Testis (tissue), 2 donors: ENCODE data around the gene FASN.

ENCODE experiments used
- POLR2A ChIP-seq: fragments of 450-650 bp; IDR thresholded peaks from one replicate; pipeline ENCODE4 v1.6.1; 2017; ENCODE audit warnings: antibody characterized with exemption, mild to moderate bottlenecking, moderate library complexity
- TF ChIP-seq, protein P1 (sequence below), 3 experiments: fragments of 450-650 bp in 2 of 3; fragments of 200-600 bp in 1 of 3; sonication (generic) in 1 of 3; IDR thresholded peaks; one replicate each; pipeline ENCODE4 v1.5.1; 2016 to 2019; ENCODE audit warnings: antibody characterized with exemption in 3 of 3, mild to moderate bottlenecking in 2 of 3, moderate library complexity in 1 of 3

DNA sequence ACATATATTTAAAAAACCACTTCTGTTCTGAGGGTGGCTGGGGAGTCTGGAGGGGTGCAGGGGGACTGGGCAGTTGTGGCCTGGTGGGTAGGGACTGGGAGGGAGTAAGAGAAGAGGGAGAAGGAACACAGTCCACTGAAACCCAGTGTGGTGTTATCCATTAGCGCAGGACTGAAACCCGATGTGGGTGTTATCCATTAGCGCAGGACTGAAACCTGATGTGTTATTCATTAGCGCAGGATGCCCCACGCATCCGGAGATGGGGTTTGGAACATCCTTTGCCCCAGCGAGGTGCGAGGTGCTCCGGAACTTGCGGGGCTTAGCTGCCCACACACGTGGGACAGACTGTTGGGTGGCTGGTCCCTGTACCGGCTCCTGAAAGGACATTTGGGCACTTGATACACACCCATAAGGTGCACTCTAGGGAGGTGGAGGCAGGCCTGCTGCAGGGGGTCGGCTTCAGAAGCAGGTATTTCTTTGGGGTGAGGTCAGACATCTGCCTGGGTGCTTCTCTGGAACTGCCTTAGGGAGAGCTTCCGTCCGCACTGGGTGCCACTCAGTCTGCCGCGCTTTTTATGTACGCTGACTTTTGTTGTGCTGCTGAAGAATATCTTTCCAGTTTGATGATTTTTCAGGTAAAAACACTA lies 20.3 kb upstream of the FASN start:
- TF ChIP-seq, protein P1, sequence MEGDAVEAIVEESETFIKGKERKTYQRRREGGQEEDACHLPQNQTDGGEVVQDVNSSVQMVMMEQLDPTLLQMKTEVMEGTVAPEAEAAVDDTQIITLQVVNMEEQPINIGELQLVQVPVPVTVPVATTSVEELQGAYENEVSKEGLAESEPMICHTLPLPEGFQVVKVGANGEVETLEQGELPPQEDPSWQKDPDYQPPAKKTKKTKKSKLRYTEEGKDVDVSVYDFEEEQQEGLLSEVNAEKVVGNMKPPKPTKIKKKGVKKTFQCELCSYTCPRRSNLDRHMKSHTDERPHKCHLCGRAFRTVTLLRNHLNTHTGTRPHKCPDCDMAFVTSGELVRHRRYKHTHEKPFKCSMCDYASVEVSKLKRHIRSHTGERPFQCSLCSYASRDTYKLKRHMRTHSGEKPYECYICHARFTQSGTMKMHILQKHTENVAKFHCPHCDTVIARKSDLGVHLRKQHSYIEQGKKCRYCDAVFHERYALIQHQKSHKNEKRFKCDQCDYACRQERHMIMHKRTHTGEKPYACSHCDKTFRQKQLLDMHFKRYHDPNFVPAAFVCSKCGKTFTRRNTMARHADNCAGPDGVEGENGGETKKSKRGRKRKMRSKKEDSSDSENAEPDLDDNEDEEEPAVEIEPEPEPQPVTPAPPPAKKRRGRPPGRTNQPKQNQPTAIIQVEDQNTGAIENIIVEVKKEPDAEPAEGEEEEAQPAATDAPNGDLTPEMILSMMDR (IDR thresholded peaks at IDR 0.05) = no peak
- no peak for TF ChIP-seq POLR2A
